GM21515 (cell line): ENCODE measurements around the gene RYR3.

Experiments used
- ATAC-seq: cut with Tn5 transposase; IDR thresholded peaks from one replicate; pipeline ENCODE4 v1.9.1; 2021; ENCODE audit not compliant: unreplicated experiment

Gene RYR3

GRCh38 chr15:33746203-33746602 is 435.4 kb downstream of the RYR3 start:
- ATAC-seq = no peak

- ATAC-seq = no peak
Measured at GRCh38 chr15:33753012-33753411, 442.2 kb downstream of the RYR3 start.

GRCh38 chr15:33754242-33754641 is 443.5 kb downstream of the RYR3 start:
- ATAC-seq = no peak

- ATAC-seq = no peak
Measured at GRCh38 chr15:33756961-33757360, 446.2 kb downstream of the RYR3 start.

GRCh38 chr15:33757516-33758232 is 446.9 kb downstream of the RYR3 start:
- no peak for ATAC-seq

GRCh38 chr15:33766389-33766788 is 455.6 kb downstream of the RYR3 start:
- ATAC-seq = no peak

GRCh38 chr15:33768670-33769190 is 458.0 kb downstream of the RYR3 start:
- no peak for ATAC-seq

GRCh38 chr15:33773969-33774368 is 463.2 kb downstream of the RYR3 start:
- no peak for ATAC-seq

- ATAC-seq = no peak
Measured at GRCh38 chr15:33778852-33779251, 468.1 kb downstream of the RYR3 start.

GRCh38 chr15:33780011-33780768 is 469.4 kb downstream of the RYR3 start:
- ATAC-seq = no peak

- no peak for ATAC-seq
Measured at GRCh38 chr15:33782966-33783365, 472.2 kb downstream of the RYR3 start.

- no peak for ATAC-seq
Measured at GRCh38 chr15:33785366-33785765, 474.6 kb downstream of the RYR3 start.

GRCh38 chr15:33788906-33789540 is 478.3 kb downstream of the RYR3 start:
- ATAC-seq = no peak

GRCh38 chr15:33794453-33794852 is 483.7 kb downstream of the RYR3 start:
- no peak for ATAC-seq

GRCh38 chr15:33795070-33795469 is 484.3 kb downstream of the RYR3 start:
- no peak for ATAC-seq

GRCh38 chr15:33797651-33798050 is 486.9 kb downstream of the RYR3 start:
- no peak for ATAC-seq

GRCh38 chr15:33801954-33802353 is 491.2 kb downstream of the RYR3 start:
- no peak for ATAC-seq

GRCh38 chr15:33807665-33808064 is 496.9 kb downstream of the RYR3 start:
- ATAC-seq = no peak

GRCh38 chr15:33808720-33809457 is 498.1 kb downstream of the RYR3 start:
- ATAC-seq = no peak

- no peak for ATAC-seq
Measured at GRCh38 chr15:33810073-33810595, 499.4 kb downstream of the RYR3 start.

GRCh38 chr15:33810806-33811205 is 500.0 kb downstream of the RYR3 start:
- no peak for ATAC-seq
